Midbrain (tissue), 1 donor: ENCODE results near the gene TMPRSS13.
"Not testable (repeated sequence)": the region's sequence is repeated elsewhere in the genome, so short reads cannot be mapped to it uniquely, and the experiment has no call there.

Source experiments
- DNase-seq: peaks from one replicate; lab custom pipeline; 2025; lab: John Stamatoyannopoulos, UW

The TMPRSS13 gene

GRCh38 chr11:117873828-117874125 is 55.4 kb downstream of the TMPRSS13 start:
- no peak for DNase-seq

- no peak for DNase-seq
These were observed 56.0 kb downstream of the TMPRSS13 start for GRCh38 chr11:117872975-117873827.

GRCh38 chr11:117872420-117872961 is 56.7 kb downstream of the TMPRSS13 start:
- DNase-seq, result no peak

- no peak for DNase-seq
These were observed 57.4 kb downstream of the TMPRSS13 start for GRCh38 chr11:117871784-117872183.

- DNase-seq, result no peak
These were observed 58.0 kb downstream of the TMPRSS13 start for GRCh38 chr11:117871160-117871559.

GRCh38 chr11:117870103-117870952 is 58.9 kb downstream of the TMPRSS13 start:
- peak; percentile 50 for DNase-seq

- DNase-seq, result no peak
These were observed 59.6 kb downstream of the TMPRSS13 start for GRCh38 chr11:117869604-117870003.

- no peak for DNase-seq
These were observed 60.2 kb downstream of the TMPRSS13 start for GRCh38 chr11:117868815-117869561.

- no peak for DNase-seq
These were observed 61.1 kb downstream of the TMPRSS13 start for GRCh38 chr11:117868088-117868487.

- peak; percentile 63 for DNase-seq
These were observed 62.7 kb downstream of the TMPRSS13 start for GRCh38 chr11:117866526-117866925.

GRCh38 chr11:117865546-117865945 is 63.7 kb downstream of the TMPRSS13 start:
- DNase-seq, result not testable (repeated sequence)

- DNase-seq, result no peak
These were observed 65.8 kb downstream of the TMPRSS13 start for GRCh38 chr11:117863383-117863782.

GRCh38 chr11:117862753-117863152 is 66.4 kb downstream of the TMPRSS13 start:
- no peak for DNase-seq

- no peak for DNase-seq
These were observed 67.0 kb downstream of the TMPRSS13 start for GRCh38 chr11:117862019-117862725.

- DNase-seq, result no peak
These were observed 67.8 kb downstream of the TMPRSS13 start for GRCh38 chr11:117861151-117862018.

- DNase-seq, result no peak
These were observed 69.1 kb downstream of the TMPRSS13 start for GRCh38 chr11:117860139-117860538.

GRCh38 chr11:117859488-117860112 is 69.6 kb downstream of the TMPRSS13 start:
- no peak for DNase-seq

- DNase-seq, result no peak
These were observed 70.1 kb downstream of the TMPRSS13 start for GRCh38 chr11:117859061-117859460.

- DNase-seq, result no peak
These were observed 71.3 kb downstream of the TMPRSS13 start for GRCh38 chr11:117857734-117858414.
